WTC11 (cell line): ENCODE results near the gene CES5A. TPM values are rescaled to one million over a fixed set of nuclear protein-coding genes. Genes with fewer than 3 reads are reported as not detected.

Experiments used
- ATAC-seq: fragments of 200-7000 bp; cut with Tn5 transposase; 2 replicates; pipeline ENCODE4 v1.10.0; 2021; ENCODE audit warnings: mild to moderate bottlenecking, moderate library complexity
- CTCF ChIA-PET: fragments of 300-600 bp; sonication (Branson Sonifier 250); formaldehyde crosslinking; loops from one replicate; lab custom pipeline; 2021; ENCODE audit warnings: antibody characterized with exemption; lab: Charles Lee
- POLR2A ChIA-PET: fragments of 350-600 bp; sonication (Branson Sonifier 250); formaldehyde crosslinking; loops from one replicate; lab custom pipeline; 2021; ENCODE audit warnings: antibody characterized with exemption; lab: Charles Lee
- DNase-seq: peaks from one replicate; pipeline ENCODE4 v3.0.0; 2021; ENCODE audit warnings: low spot score
- H3K27ac Mint-ChIP-seq: 2 replicates; pipeline ENCODE4 v1.8.0; 2021; ENCODE audit warnings: mixed read lengths
- H3K27me3 Mint-ChIP-seq: 2 replicates; pipeline ENCODE4 v1.8.0; 2021; ENCODE audit warnings: low read depth, mild to moderate bottlenecking, moderate library complexity, mixed read lengths
- H3K36me3 Mint-ChIP-seq: 2 replicates; pipeline ENCODE4 v1.8.0; 2021; ENCODE audit warnings: mixed read lengths
- H3K4me1 Mint-ChIP-seq: 2 replicates; pipeline ENCODE4 v1.8.0; 2022; ENCODE audit warnings: mixed read lengths
- H3K4me3 Mint-ChIP-seq: 2 replicates; pipeline ENCODE4 v1.8.0; 2021; ENCODE audit warnings: mild to moderate bottlenecking, moderate library complexity, mixed read lengths
- H3K9me3 Mint-ChIP-seq: 2 replicates; pipeline ENCODE4 v1.8.0; 2021; ENCODE audit warnings: mixed read lengths
- AFF4 ChIP-seq: sonication (generic); formaldehyde crosslinking; IDR thresholded peaks from 2 replicates; pipeline ENCODE4 v1.8.1; 2023; ENCODE audit warnings: mild to moderate bottlenecking, missing genetic modification reagents, borderline replicate concordance
- AR ChIP-seq: fragments of 250-450 bp; sonication (Bioruptor Pico); IDR thresholded peaks from 2 replicates; pipeline ENCODE4 v1.9.0; 2021; ENCODE audit warnings: mild to moderate bottlenecking
- CREB1 ChIP-seq: sonication (generic); formaldehyde crosslinking; IDR thresholded peaks from 2 replicates; pipeline ENCODE4 v1.8.0; 2023; ENCODE audit warnings: mild to moderate bottlenecking, missing genetic modification reagents
- GTF2I ChIP-seq: fragments of 250-450 bp; sonication (Bioruptor Pico); conservative IDR thresholded peaks from 2 replicates; pipeline ENCODE4 v1.4.0; 2021; ENCODE audit warnings: mild to moderate bottlenecking
- KAT7 ChIP-seq: sonication (generic); formaldehyde crosslinking; IDR thresholded peaks from 2 replicates; pipeline ENCODE4 v1.8.1; 2023; ENCODE audit warnings: missing genetic modification reagents, mild to moderate bottlenecking, borderline replicate concordance
- NFE2L1 ChIP-seq: sonication (generic); formaldehyde crosslinking; IDR thresholded peaks from 2 replicates; pipeline ENCODE4 v1.8.1; 2023; ENCODE audit warnings: missing genetic modification reagents
- NFYB ChIP-seq: sonication (generic); formaldehyde crosslinking; conservative IDR thresholded peaks from 2 replicates; pipeline ENCODE4 v1.8.0; 2022; ENCODE audit warnings: low read depth, missing genetic modification reagents
- NR2C2 ChIP-seq: sonication (generic); formaldehyde crosslinking; IDR thresholded peaks from 2 replicates; pipeline ENCODE4 v1.8.0; 2022; ENCODE audit warnings: mild to moderate bottlenecking, missing genetic modification reagents
- PRRX2 ChIP-seq: fragments of 250-450 bp; sonication (Bioruptor Pico); IDR thresholded peaks from 2 replicates; pipeline ENCODE4 v1.8.0; 2021; ENCODE audit warnings: mild to moderate bottlenecking
- RELA ChIP-seq: sonication (generic); formaldehyde crosslinking; IDR thresholded peaks from 2 replicates; pipeline ENCODE4 v1.8.1; 2022; ENCODE audit warnings: missing genetic modification reagents, mild to moderate bottlenecking, borderline replicate concordance
- SMAD3 ChIP-seq: sonication (generic); formaldehyde crosslinking; IDR thresholded peaks from 2 replicates; pipeline ENCODE4 v1.8.0; 2022; ENCODE audit warnings: missing genetic modification reagents, mild to moderate bottlenecking, borderline replicate concordance
- SOX15 ChIP-seq: fragments of 250-450 bp; sonication (Bioruptor Pico); IDR thresholded peaks from 2 replicates; pipeline ENCODE4 v1.9.0; 2021; ENCODE audit warnings: mild to moderate bottlenecking
- STAT6 ChIP-seq: sonication (generic); formaldehyde crosslinking; conservative IDR thresholded peaks from 2 replicates; pipeline ENCODE4 v1.8.1; 2023; ENCODE audit warnings: mild to moderate bottlenecking, low read depth, missing genetic modification reagents, moderate library complexity
- TEAD1 ChIP-seq: sonication (generic); formaldehyde crosslinking; IDR thresholded peaks from 2 replicates; pipeline ENCODE4 v1.8.0; 2022; ENCODE audit warnings: mild to moderate bottlenecking, missing genetic modification reagents
- TEAD4 ChIP-seq: sonication (generic); formaldehyde crosslinking; IDR thresholded peaks from 2 replicates; pipeline ENCODE4 v1.8.0; 2022; ENCODE audit warnings: mild to moderate bottlenecking, missing genetic modification reagents
- USF2 ChIP-seq: sonication (generic); formaldehyde crosslinking; IDR thresholded peaks from 2 replicates; pipeline ENCODE4 v1.8.1; 2023; ENCODE audit warnings: mild to moderate bottlenecking, missing genetic modification reagents, moderate library complexity
- ZBTB21 ChIP-seq: sonication (generic); formaldehyde crosslinking; IDR thresholded peaks from 2 replicates; pipeline ENCODE4 v1.8.1; 2023; ENCODE audit warnings: mild to moderate bottlenecking, missing genetic modification reagents, borderline replicate concordance
- ZNF263 ChIP-seq: sonication (generic); formaldehyde crosslinking; IDR thresholded peaks from 2 replicates; pipeline ENCODE4 v1.8.1; 2022; ENCODE audit warnings: low read depth, mild to moderate bottlenecking, moderate library complexity, missing genetic modification reagents
- ZNF512 ChIP-seq: sonication (generic); formaldehyde crosslinking; IDR thresholded peaks from 2 replicates; pipeline ENCODE4 v1.8.1; 2022; ENCODE audit warnings: missing genetic modification reagents, borderline replicate concordance
- ZSCAN18 ChIP-seq: fragments of 250-450 bp; sonication (Bioruptor Pico); IDR thresholded peaks from 2 replicates; pipeline ENCODE4 v2.1.2; 2022; ENCODE audit warnings: mild to moderate bottlenecking, moderate library complexity
- total RNA-seq: library from RNA; stranded (reverse); gene quantifications from 3 replicates; pipeline ENCODE4 v1.2.3, GENCODE V29; 2021

The CES5A gene
- total RNA-seq, 1 experiment from 2014 or later, result not detected

GRCh38 chr16:55856950-55857349, 18.2 kb downstream of the CES5A start (continued):
- TF ChIP-seq AFF4 (CRISPR knock-in tag) (no peak), NFYB (CRISPR knock-in tag) (no peak), USF2 (no peak), NR2C2 (CRISPR knock-in tag) (no peak), STAT6 (CRISPR knock-in tag) (no peak), ZSCAN18 (CRISPR knock-in tag) (no peak), TEAD1 (CRISPR knock-in tag) (no peak), CREB1 (CRISPR knock-in tag) (no peak), SMAD3 (no peak), TEAD4 (CRISPR knock-in tag) (no peak), KAT7 (CRISPR knock-in tag) (no peak)

- ChIA-PET CTCF (no interaction called here), POLR2A (no interaction called here)
- no peaks in the 10 kb centered on the region for H3K36me3 Mint-ChIP-seq
- H3K4me1 Mint-ChIP-seq, result no peaks in the 10 kb centered on the region
- 0 out of 2 replicates have a peak, but pooled peaks cover 4% of the 10 kb centered on the region for H3K9me3 Mint-ChIP-seq
- no peak for ATAC-seq
- no peak for DNase-seq
- no peak overlapping the region for H3K27ac Mint-ChIP-seq
- no peaks in the 10 kb centered on the region; the same call in 1 of the 2 replicates for H3K27me3 Mint-ChIP-seq
- no peak overlapping the region for H3K4me3 Mint-ChIP-seq
- no peak for TF ChIP-seq NFE2L1 (CRISPR knock-in tag)
- no peak for TF ChIP-seq ZNF512
- TF ChIP-seq GTF2I (CRISPR knock-in tag), result no peak
- no peak for TF ChIP-seq AFF4 (CRISPR knock-in tag)
- no peak for TF ChIP-seq ZBTB21 (CRISPR knock-in tag)
- TF ChIP-seq ZNF263 (CRISPR knock-in tag), result no peak
- no peak for TF ChIP-seq PRRX2 (CRISPR knock-in tag)
- TF ChIP-seq RELA, result no peak
- no peak for TF ChIP-seq TEAD1 (CRISPR knock-in tag)
- TF ChIP-seq SOX15 (CRISPR knock-in tag), result no peak
- no peak for TF ChIP-seq AR
Observed at GRCh38 chr16:55853114-55853513, 22.1 kb downstream of the CES5A start.
